ENCODE measurements around the gene RAB23.
"Not testable (repeated sequence)": the region's sequence is repeated elsewhere in the genome, so short reads cannot be mapped to it uniquely, and the experiment has no call there.

Gene RAB23

DNA sequence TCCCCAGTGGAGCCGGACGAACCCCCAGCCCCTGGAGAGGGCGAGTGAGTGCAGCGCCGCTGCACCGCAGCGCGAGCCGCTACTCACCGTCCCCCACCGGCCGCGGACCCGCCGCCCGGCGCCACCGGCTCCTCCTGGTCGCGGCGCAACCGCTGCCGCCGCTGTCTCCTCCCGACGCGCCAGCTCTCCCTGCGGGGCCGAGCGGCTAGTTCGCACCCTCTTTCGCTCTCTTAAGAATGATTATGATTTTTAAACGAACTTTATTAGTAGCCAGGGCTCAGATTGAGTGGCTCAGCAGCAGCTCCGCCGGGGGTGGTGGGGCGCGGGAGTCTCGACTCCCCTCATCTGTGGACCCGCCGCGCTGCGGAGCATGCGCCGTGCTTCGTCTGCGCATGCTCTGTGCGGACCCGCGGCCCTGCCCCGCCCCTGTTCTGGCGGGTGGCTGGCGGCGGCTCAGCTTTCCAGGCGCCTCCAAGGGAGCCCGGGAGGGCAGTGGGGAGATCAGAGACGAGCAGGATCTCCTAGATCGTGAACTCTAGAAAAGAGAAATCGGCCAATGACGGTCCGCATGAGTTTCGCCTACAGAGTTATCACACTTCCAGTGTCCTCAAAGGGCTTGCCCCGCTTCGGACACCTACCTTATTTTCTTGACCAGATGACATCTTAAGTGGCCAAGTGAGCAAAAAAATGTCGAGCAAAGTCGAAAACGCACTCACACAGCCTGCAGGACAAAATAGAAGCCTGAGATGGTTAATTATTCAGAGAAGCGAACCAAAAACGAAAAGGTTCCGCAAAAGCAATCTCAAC lies at the start of gene RAB23:
TSS of gene RAB23 (minus strand) at position 372 of the 807 bp plus-strand sequence. CDS start 11,927 bp downstream, outside the sequence.
- DNase-seq, result peak; percentile 84

DNA sequence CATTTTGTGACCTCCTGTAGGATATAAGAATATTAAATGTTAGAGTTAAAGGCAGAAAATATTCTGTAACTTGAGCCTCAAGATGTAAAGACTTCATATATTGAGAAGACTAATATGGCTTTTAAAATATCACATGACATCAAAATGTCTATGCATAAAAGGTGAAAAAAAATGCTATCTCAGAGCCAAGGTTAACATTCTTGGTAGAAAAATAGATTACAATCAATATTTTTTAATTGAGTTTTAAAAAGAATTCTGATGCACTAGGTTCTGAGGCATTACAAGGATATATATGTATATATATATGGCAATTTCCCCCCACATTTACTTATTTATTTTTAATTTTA lies 46.2 kb upstream of the RAB23 start:
- no peak for DNase-seq

DNA sequence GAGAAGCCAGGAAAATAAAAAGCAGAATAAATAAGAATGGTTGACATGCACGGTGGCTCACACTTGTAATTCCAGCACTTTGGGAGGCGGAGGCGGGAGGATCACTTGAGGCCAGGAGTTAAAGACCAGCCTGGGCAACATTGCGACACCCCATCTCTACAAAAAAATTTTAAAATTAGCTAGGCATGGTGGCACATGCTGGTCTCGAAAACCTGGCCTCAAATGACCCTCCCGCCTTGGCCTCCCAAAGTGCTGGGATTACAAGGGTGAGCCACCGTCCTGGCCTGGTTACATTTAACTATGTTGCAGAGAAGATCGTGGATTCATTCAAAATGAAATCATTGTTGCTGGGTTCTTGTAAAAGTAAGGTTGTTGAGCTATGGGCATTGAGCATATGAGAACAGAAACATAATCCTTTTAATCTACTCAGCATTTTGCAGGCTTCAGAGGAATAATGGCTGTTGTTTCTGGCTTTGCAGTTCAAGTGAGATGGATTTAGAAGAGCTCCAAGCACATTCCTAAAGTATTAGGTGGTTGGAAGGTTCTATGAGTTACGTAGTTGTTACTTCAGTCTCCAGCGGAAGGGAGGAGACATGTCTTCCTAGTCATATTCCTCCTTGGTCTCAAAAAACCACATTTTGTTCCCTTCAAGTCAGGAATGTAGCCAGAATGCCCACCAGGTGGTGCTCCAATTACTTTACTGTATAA lies 45.6 kb upstream of the RAB23 start:
- DNase-seq, result peak; percentile 53

DNA sequence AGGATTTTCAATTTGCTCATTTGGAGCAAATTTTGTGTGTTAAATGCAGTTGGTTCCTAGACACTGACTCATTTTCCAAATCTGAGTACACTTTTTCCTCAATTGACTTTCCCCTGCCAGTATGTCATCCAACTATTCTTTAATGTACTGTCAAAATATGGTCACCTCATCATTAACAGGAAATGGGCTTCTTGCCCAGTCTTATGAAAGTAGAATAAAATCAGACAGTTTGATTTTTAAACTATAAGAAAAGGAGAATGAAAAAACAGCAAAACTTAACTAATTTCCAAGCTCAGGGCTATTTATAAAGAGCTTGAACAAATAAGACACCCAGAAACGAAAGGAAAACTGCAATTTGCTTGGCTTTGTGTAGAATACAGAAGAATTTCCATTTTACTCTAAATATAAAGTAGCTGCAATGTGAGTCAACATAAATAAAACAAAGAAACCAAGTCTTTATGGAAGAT lies 43.7 kb upstream of the RAB23 start:
- no peak for DNase-seq

DNA sequence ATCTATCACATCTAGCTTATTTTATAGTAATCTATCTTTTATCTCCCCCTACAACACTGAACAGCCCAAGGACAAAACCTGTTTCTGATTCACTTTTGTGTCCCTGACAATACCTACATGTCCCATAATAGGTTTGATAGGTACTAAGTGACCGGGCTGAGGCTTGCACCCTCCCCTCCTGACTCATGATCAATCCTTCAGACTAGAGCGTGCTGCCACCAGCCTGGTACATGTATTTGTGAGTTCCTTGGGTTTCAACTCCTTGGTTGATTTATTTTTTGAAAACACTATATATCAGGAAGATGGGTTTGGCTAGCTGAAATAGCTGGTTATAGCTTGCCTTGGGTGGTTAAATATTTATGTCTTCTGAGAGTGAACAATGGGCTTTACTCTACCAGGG lies 41.6 kb upstream of the RAB23 start:
- no peak for DNase-seq

DNA sequence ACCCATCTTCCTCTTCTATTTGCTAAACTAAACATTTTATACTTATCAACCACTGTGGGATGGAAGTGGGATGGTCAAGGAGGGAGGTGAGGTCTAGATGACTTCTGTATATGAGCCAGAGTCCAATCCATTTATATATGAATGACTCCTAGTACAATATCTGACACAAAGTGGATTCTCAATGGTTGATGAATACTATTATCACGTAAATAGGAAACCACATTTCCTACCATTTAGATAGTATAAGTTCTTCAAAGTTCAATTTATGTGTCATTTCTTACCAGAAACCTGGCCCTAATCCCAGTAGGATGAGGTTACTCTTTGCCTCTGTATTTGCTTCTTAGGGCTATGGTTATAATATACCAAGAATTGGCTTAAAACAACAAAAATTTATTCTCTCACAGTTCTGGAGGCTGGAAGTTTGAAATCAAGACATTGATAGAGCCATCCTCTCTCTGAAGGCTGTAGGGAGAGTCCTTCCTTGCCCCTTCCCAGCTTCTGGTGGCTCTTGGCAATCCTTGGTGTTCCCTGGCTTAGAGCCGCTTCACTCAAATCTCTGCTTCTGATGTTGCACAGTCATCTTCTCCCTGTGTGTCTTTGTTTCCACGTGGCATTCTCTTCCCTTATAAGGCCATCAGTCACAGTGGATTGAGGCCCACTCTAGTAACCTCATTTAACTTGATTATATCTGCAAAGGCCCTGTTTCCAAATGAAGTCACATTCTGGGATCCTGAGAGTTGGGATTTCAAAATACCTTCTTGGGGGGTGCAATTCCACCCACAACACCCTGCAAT lies 41.0 kb upstream of the RAB23 start:
- DNase-seq, result no peak

DNA sequence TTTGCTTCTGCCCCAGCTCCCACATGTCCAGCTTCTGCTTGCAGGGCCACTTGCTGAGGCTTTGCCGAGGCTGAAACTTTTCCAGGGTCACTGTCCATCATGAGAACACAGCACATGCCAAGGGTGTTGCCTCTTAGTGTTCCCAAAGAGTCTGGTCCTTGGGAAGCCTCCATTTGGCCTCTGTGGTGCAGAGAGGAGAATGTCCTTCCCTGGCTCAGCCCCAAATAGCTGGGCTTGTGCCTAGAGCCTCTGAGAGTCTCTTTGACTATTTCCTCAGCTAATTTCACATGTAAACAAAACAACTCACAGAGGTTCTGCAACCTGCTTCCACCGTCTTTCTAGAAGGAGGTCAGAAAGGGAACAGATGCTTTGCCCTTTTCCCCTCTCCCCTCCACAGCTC lies 40.4 kb upstream of the RAB23 start:
- no peak for DNase-seq

DNA sequence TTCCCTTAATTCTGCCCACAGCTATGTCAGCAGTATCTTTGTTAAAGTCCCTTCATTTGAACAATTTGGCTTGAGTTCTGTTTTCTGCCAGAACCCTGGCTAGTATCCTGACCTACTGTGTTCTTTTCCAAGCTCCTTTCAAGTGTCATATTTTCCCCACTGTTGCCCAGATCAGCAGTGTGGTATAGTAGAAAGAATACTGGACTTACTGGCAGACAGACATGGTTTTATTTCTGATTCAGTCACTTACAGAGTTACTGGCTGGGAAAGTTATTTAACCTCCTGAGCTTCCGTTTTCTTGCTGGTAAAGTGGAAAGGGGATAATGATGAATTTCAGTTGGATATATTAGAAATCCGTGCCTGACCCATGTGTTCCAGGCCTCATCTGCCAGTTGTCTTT lies 39.8 kb upstream of the RAB23 start:
- DNase-seq, result no peak

DNA sequence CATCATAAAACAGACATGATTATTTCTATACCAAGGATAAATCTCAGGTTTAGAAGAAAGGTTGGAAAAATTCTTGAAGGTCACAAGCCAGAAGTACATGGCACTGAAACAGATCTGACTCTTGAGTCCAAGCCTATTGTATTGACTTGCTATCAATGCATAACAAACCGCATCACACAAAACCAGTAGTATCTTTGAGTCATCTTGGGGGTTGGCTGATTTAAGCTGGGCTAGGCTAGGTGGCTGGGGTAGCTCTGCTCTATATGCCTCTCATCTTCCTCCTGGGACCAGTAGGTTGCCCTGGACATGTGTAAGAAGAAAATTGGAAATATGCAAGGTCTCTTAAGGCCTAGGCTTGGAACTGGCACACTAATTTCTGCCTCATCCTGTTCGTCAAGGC lies 37.0 kb upstream of the RAB23 start:
- no peak for DNase-seq

DNA sequence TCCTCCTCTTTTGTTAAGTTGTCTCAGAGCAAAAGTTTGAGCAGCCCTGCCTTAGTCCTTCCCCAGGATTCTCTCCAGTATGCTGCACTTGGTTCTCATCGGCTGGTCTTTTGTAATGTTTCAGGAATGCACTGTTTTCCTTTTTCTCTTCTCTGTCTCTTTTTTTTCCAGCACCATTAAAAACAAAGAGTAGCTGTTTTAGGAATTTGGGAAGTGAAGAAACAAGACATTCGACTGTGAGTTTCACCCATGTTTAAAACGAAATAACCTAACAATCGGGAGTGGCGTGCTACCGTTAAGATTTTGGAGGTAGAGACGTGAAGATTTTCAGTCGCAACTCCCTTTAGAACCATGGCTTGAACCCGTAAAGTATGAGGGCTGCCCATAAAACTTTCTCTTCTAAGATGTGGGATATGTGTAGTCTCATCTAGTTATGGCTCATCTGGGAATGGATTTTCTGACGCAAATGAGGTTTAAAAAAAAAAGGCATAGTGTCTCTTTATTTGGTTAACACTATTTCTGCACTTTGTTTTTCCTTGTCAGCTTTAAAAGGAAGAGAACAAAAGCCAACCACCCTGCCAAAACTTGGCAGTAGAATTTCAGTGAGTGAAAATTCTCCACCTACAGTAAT lies 35.9 kb upstream of the RAB23 start:
- DNase-seq, result no peak

DNA sequence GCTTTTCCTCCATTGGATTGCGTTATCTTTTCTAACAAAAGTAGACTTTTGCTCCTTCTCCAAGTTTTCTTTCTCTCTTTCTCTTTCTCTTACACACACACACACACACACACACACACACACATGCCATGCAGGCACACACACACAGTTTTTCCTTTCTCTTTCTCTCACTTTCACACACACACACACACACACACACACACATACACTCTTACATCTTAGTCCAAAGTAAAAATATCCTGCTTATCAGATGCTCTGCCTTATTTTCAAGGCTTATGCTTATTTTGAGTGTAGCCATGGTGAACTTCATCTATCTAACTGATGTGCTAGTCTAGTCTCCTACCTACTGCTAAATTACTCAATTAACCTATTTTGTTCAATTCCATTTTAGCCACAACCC lies 34.4 kb upstream of the RAB23 start:
- no peak for DNase-seq

DNA sequence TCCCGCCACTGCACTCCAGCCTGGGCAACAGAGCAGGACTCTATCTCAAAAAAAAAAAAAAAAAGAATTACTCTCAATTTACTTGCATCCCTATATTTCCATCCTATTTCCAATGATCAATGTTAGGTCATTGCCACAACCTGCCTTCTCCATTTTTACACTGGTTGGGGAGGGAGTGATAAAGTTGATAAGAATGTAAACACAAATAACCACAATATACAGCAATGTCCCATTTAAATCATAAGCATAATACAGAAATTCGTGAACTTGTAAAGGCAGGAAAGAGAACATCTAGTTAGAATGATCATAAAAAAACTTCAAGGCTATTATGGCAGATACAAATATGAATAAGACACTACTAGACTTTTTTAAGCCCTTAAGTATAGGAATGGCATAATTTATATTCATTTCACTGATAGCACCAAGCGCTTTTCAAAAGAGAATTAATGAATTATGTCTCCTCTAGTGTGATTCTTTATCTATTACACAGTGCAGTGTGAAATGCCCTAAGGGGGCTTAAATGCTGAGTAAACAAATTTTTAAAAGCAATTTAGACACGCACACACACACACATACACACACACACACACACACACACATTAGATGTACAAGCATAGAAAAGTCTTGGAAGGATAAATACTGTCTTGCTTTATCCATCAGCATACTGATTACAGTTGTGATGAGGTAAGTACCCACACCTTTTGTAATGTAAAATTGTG lies 33.5 kb upstream of the RAB23 start:
- DNase-seq, result no peak

DNA sequence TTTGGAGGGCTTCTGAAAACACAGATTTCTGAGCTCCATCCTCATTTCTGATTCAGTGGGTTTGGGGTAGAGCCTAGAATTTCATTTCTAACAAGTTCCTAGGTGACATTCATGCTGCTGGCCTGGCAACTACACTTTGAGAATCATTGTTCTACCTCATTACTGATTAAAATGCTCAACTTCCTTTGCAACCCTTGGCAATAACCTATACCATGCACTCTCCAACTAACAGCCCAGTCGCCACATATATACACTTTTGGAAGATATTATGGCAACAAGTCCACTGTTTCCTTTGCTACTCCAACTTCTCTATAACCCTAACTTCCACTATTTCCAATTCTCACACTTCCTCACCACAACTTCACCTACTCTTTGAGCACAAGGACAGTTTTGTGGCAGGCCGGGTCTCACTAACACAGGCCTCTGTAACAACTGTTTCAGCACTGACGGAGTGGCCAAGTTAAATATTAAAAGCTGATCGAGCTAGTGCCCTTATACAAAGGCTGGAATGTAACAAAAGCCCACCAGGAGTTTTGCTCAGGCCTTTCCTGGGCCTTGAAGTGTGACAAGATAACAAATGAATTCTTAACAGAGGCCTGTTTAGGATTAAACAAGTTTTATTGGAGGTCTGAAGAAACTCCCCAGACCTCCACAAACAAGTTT lies 32.1 kb upstream of the RAB23 start:
- no peak for DNase-seq

DNA sequence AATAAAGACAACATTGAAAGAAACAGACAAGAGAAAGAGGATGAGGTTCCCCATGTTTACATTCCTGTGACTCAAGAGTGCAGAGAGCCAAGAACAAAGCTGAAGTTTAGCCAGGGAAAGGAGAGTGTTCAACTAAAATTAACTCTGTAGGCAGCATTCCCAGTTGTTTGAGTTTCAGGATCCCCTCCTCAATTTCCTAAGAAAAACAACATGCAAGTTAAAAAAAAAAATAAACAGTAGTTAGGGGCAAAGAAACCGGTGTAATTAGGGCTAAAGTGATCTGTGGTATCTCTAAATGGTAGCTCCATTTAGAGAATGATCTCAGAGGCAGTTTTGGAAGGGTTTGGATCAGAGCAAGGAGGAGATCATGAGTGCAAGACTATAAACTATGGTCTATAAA lies 30.9 kb upstream of the RAB23 start:
- no peak for DNase-seq

DNA sequence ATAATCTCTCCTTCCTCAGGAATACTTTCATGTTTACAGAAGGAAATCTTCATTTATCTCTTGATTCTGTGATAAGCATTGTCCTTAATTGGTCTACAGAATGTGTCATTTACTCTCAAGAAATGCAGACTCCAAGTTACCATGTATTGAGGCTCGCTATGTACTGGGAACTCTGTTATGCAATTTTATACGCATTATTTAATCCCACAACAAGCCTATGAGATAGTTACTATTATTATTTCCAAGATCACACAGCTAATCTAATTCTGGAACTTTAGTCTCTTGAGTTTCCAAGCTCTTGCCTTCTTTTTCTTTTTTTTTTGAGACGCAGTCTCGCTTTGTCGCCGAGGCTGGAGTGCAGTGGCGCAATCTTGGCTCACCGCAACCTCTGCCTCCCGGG lies 30.0 kb upstream of the RAB23 start:
- DNase-seq, result no peak

DNA sequence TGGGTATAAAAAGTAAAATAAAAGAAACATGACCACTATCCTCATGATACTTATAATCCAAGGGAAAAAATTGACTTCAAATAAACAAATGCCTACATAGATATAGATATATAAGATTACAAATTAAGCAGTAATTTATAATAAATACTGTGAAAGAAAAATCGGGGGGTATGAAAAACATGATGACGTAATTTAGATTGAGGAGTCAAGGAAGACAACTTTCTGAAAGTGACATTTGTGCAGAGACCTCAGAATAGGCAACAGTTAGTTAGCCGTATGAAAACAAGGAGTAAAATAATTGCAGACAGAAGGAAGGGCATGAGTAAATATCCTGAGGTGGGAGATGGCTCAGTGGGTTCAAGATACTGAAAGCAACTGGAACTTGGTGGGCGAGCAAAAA lies 28.2 kb upstream of the RAB23 start:
- DNase-seq, result no peak

DNA sequence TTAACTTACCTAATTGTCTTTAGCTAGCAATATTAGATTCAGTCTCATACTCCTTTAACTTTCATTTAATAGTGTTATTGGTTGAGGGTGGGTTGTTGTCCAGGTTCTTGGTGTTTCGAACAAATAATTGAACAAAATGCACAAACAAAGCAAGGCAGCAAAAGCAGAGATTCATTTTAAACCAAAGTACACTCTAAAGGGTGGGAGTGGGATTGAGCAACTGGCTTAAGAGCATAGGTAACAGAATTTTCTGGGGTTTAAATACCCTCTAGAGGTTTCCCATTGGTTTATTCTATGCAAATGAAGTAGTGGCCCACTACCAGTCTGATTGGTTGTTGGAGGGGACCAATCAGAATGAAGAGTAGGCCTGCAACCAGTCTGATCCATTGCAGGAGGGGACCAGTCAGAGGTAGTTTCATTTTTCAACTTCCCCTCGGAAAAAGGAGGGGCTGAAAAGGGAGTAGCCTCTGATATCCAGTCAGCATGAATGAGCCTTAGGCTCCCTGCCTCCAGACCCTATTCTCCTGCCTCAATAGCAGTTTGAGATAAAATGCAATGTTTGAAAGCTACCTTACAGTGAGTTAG lies 26.3 kb upstream of the RAB23 start:
- DNase-seq, result no peak

DNA sequence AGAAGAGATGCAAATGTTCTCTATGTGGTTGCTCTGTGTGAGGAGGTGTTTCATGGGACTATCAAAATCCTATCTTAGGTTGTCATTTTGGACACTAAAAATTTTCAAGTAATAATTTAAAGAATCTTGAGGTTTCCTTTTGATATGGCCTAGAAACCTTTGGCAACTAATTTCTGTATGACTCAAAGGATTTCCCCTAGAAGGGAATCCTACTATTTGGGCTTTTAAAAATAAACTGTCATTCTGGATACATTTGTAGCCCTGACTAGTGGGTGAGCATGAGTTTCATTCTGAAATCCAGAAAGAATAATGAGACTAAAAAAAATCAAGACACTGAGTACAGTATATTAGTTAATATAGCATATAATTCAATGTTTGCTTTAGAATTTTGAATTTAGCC lies 25.5 kb upstream of the RAB23 start:
- DNase-seq, result no peak

DNA sequence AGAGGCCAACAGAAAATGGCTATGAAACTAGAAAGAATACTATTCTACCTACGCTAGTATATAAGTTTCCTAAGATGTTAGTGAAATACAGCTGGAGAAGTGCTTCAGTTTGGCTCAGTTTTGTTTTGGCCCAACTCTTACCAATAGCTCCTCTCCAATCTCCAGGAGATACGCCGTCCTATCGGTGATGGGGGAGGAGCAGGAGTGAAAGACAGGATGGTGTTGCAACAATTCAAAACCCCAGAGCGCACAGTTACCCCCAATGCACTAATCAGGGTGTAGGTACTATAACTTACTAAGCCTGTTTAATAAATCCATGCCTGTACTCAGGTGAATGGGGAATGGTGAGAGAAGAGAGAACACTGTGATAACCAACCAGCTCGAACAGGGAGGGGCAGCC lies 24.2 kb upstream of the RAB23 start:
- no peak for DNase-seq

DNA sequence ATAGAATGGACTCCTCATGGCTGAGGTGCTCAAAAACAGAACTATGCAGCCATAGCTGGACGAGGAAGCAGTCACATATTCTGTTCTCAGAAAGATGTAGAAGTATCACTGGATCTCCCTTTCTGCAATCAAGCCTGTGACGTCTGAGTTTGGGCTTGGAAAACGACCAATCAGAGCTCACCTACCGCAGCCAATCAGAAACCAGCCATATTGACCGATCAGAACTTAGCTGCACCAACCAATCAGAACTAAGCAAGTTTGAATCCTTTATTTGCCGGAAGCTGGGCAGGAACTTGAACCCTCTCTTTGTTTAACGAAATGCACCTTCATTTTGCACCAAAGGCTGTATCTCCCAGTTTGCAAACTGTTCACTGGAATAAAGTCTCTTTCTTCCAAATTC lies 21.8 kb upstream of the RAB23 start:
- DNase-seq, result no peak

DNA sequence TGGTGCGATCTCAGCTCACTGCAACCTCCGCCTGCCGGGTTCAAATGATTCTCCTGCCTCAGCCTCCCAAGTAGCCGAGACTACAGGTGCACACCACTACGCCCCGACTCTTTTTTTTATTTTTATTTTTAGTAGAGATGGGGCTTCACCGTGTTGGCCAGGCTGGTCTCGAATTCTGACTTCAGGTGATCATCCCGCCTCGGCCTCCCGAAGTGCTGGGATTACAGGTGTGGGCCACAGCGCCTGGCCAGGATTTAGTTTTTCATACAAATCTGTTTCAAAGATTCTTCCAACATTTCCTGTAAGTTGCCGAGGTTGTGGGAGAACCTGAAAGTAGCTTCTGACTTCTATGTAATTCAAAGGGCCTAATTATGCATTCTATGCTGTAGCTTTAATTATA lies 21.4 kb upstream of the RAB23 start:
- DNase-seq, result not testable (repeated sequence)

DNA sequence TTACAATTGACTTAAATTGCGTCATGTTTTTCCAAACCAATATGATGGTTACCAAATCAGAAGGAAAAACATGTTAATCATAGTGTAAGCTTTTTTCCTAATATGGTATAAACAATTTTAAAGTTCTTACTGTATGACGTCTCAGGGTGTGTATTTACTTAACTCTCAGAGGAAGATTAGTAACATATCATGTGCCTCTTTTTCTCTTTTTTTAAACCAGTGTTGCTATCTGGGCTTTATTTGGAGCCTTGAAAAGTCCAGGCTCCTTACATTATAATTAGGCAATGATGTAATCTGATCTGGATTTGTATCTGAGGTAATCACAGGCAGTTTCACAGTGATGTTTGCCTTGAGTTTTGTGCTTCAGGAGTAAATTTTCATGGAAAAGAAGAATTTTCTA lies 20.4 kb upstream of the RAB23 start:
- no peak for DNase-seq

Data from activated CD4-positive, alpha-beta T cell treated with anti-CD3 and anti-CD28 coated beads for 48 hours (primary cell).